Measurements from ENCODE around the gene SLC46A2.

The SLC46A2 gene

GRCh38 chr9:112870556-112870955 lies 20.1 kb downstream of the SLC46A2 start:
- no peak overlapping the region for H3K27ac Mint-ChIP-seq
- no peaks in the 10 kb centered on the region for H3K9me3 Mint-ChIP-seq (ENCODE audit: low read depth)
- no peaks in the 10 kb centered on the region for H3K27me3 Mint-ChIP-seq
- no peaks in the 10 kb centered on the region for H3K4me1 Mint-ChIP-seq (ENCODE audit: low read depth)
- no peak overlapping the region for H3K4me3 Mint-ChIP-seq
- H3K36me3 Mint-ChIP-seq: peaks cover 29% of the 10 kb centered on the region

- H3K4me1 Mint-ChIP-seq (ENCODE audit: low read depth): no peaks in the 10 kb centered on the region
- no peaks in the 10 kb centered on the region for H3K27me3 Mint-ChIP-seq
- no peak overlapping the region for H3K27ac Mint-ChIP-seq
- H3K9me3 Mint-ChIP-seq (ENCODE audit: low read depth): no peaks in the 10 kb centered on the region
- H3K36me3 Mint-ChIP-seq: peaks cover 27% of the 10 kb centered on the region
- no peak overlapping the region for H3K4me3 Mint-ChIP-seq
Observed at GRCh38 chr9:112869917-112870316, 20.8 kb downstream of the SLC46A2 start.

- no peaks in the 10 kb centered on the region for H3K4me1 Mint-ChIP-seq (ENCODE audit: low read depth)
- H3K27ac Mint-ChIP-seq: no peak overlapping the region
- no peak overlapping the region for H3K4me3 Mint-ChIP-seq
- no peaks in the 10 kb centered on the region for H3K27me3 Mint-ChIP-seq
- no peaks in the 10 kb centered on the region for H3K9me3 Mint-ChIP-seq (ENCODE audit: low read depth)
- H3K36me3 Mint-ChIP-seq: peaks cover 27% of the 10 kb centered on the region
Observed at GRCh38 chr9:112869041-112869529, 21.6 kb downstream of the SLC46A2 start.

- Mint-ChIP-seq H3K4me1 (ENCODE audit: low read depth) (no peaks in the 10 kb centered on the region), H3K36me3 (peaks cover 30% of the 10 kb centered on the region), H3K27me3 (no peaks in the 10 kb centered on the region), H3K9me3 (ENCODE audit: low read depth) (no peaks in the 10 kb centered on the region), H3K27ac (no peak overlapping the region), H3K4me3 (no peak overlapping the region)
Observed at GRCh38 chr9:112868461-112868860, 22.2 kb downstream of the SLC46A2 start.

GRCh38 chr9:112867275-112867991 lies 23.2 kb downstream of the SLC46A2 start:
- H3K9me3 Mint-ChIP-seq (ENCODE audit: low read depth): no peaks in the 10 kb centered on the region
- H3K36me3 Mint-ChIP-seq: peaks cover 26% of the 10 kb centered on the region
- no peaks in the 10 kb centered on the region for H3K27me3 Mint-ChIP-seq
- no peaks in the 10 kb centered on the region for H3K4me1 Mint-ChIP-seq (ENCODE audit: low read depth)
- no peak overlapping the region for H3K4me3 Mint-ChIP-seq
- H3K27ac Mint-ChIP-seq: no peak overlapping the region

- Mint-ChIP-seq H3K27me3 (no peaks in the 10 kb centered on the region), H3K36me3 (peaks cover 22% of the 10 kb centered on the region), H3K27ac (no peak overlapping the region), H3K4me1 (ENCODE audit: low read depth) (no peaks in the 10 kb centered on the region), H3K4me3 (no peak overlapping the region), H3K9me3 (ENCODE audit: low read depth) (no peaks in the 10 kb centered on the region)
Observed at GRCh38 chr9:112866662-112867274, 23.9 kb downstream of the SLC46A2 start.

GRCh38 chr9:112864982-112865381 lies 25.7 kb downstream of the SLC46A2 start:
- Mint-ChIP-seq H3K27me3 (no peaks in the 10 kb centered on the region), H3K4me1 (ENCODE audit: low read depth) (no peaks in the 10 kb centered on the region), H3K36me3 (peaks cover 19% of the 10 kb centered on the region), H3K9me3 (ENCODE audit: low read depth) (no peaks in the 10 kb centered on the region), H3K27ac (no peak overlapping the region), H3K4me3 (no peak overlapping the region)

GRCh38 chr9:112864403-112864802 lies 26.3 kb downstream of the SLC46A2 start:
- no peaks in the 10 kb centered on the region for H3K4me1 Mint-ChIP-seq (ENCODE audit: low read depth)
- H3K27me3 Mint-ChIP-seq: no peaks in the 10 kb centered on the region
- H3K27ac Mint-ChIP-seq: no peak overlapping the region

GRCh38 chr9:112863746-112864145 lies 26.9 kb downstream of the SLC46A2 start:
- Mint-ChIP-seq H3K27ac (no peak overlapping the region), H3K4me3 (no peak overlapping the region)

More at GRCh38 chr9:112864403-112864802, 26.3 kb downstream of the SLC46A2 start:
- no peak overlapping the region for H3K4me3 Mint-ChIP-seq
- H3K36me3 Mint-ChIP-seq: peaks cover 16% of the 10 kb centered on the region
- no peaks in the 10 kb centered on the region for H3K9me3 Mint-ChIP-seq (ENCODE audit: low read depth)

GRCh38 chr9:112863214-112863613 lies 27.5 kb downstream of the SLC46A2 start:
- H3K27ac Mint-ChIP-seq: no peak overlapping the region

More at GRCh38 chr9:112863746-112864145, 26.9 kb downstream of the SLC46A2 start:
- peaks cover 14% of the 10 kb centered on the region for H3K36me3 Mint-ChIP-seq
- no peaks in the 10 kb centered on the region for H3K9me3 Mint-ChIP-seq (ENCODE audit: low read depth)
- H3K27me3 Mint-ChIP-seq: no peaks in the 10 kb centered on the region
- H3K4me1 Mint-ChIP-seq (ENCODE audit: low read depth): no peaks in the 10 kb centered on the region

GRCh38 chr9:112861638-112862555 lies 28.8 kb downstream of the SLC46A2 start:
- H3K4me1 Mint-ChIP-seq (ENCODE audit: low read depth): no peaks in the 10 kb centered on the region
- H3K27ac Mint-ChIP-seq: no peak overlapping the region
- peaks cover 6% of the 10 kb centered on the region for H3K36me3 Mint-ChIP-seq
- no peak overlapping the region for H3K4me3 Mint-ChIP-seq
- H3K9me3 Mint-ChIP-seq (ENCODE audit: low read depth): no peaks in the 10 kb centered on the region
- H3K27me3 Mint-ChIP-seq: no peaks in the 10 kb centered on the region

More at GRCh38 chr9:112863214-112863613, 27.5 kb downstream of the SLC46A2 start:
- H3K9me3 Mint-ChIP-seq (ENCODE audit: low read depth): no peaks in the 10 kb centered on the region
- H3K36me3 Mint-ChIP-seq: peaks cover 12% of the 10 kb centered on the region
- H3K4me3 Mint-ChIP-seq: no peak overlapping the region
- no peaks in the 10 kb centered on the region for H3K4me1 Mint-ChIP-seq (ENCODE audit: low read depth)
- no peaks in the 10 kb centered on the region for H3K27me3 Mint-ChIP-seq

- Mint-ChIP-seq H3K4me3 (no peak overlapping the region), H3K36me3 (peaks cover 6% of the 10 kb centered on the region), H3K27me3 (no peaks in the 10 kb centered on the region), H3K9me3 (ENCODE audit: low read depth) (no peaks in the 10 kb centered on the region), H3K27ac (no peak overlapping the region), H3K4me1 (ENCODE audit: low read depth) (no peaks in the 10 kb centered on the region)
Observed at GRCh38 chr9:112861155-112861554, 29.5 kb downstream of the SLC46A2 start.

GRCh38 chr9:112860451-112860850 lies 30.2 kb downstream of the SLC46A2 start:
- Mint-ChIP-seq H3K4me1 (ENCODE audit: low read depth) (no peaks in the 10 kb centered on the region), H3K4me3 (no peak overlapping the region), H3K36me3 (peaks cover 3% of the 10 kb centered on the region), H3K27ac (no peak overlapping the region), H3K27me3 (no peaks in the 10 kb centered on the region), H3K9me3 (ENCODE audit: low read depth) (no peaks in the 10 kb centered on the region)

- H3K4me1 Mint-ChIP-seq (ENCODE audit: low read depth): no peaks in the 10 kb centered on the region
- H3K4me3 Mint-ChIP-seq: no peak overlapping the region
- no peaks in the 10 kb centered on the region for H3K9me3 Mint-ChIP-seq (ENCODE audit: low read depth)
- peaks cover 2% of the 10 kb centered on the region for H3K36me3 Mint-ChIP-seq
- no peak overlapping the region for H3K27ac Mint-ChIP-seq
- H3K27me3 Mint-ChIP-seq: no peaks in the 10 kb centered on the region
Observed at GRCh38 chr9:112858625-112859147, 32.0 kb downstream of the SLC46A2 start.

All from activated naive CD8-positive, alpha-beta T cell (primary cell).